B cell (primary cell): ENCODE data around the gene ANTXR1. TPM values are rescaled to one million over a fixed set of nuclear protein-coding genes. Genes with fewer than 3 reads are reported as not detected.

Experiments used
- ATAC-seq: fragments of 200-7000 bp; cut with Tn5 transposase; one replicate; pipeline ENCODE4 v1.10.0; 2021; ENCODE audit warnings: low read depth, mild to moderate bottlenecking, moderate number of reproducible peaks, moderate library complexity
- CTCF ChIA-PET: fragments of 350-600 bp; sonication (Branson Sonifier 250); formaldehyde crosslinking; loops from one replicate; lab custom pipeline; 2021; ENCODE audit warnings: antibody characterized with exemption, inconsistent platforms; lab: Charles Lee
- POLR2A ChIA-PET: fragments of 350-600 bp; sonication (Branson Sonifier 250); formaldehyde crosslinking; loops from one replicate; lab custom pipeline; 2021; ENCODE audit warnings: antibody characterized with exemption; lab: Charles Lee
- DNase-seq: peaks from one replicate; pipeline ENCODE4 v3.0.0; 2013
- H2AFZ ChIP-seq: 2 replicates; pipeline ENCODE4 v1.6.1; 2012; ENCODE audit warnings: mild to moderate bottlenecking, low read depth, low read length; ENCODE audit not compliant: insufficient read depth, poor library complexity, severe bottlenecking
- H3K27ac ChIP-seq, 2 donors: 1 replicate in 1 of 2; 2 replicates in 1 of 2; pipeline ENCODE4 v1.5.1; 2012 to 2013; ENCODE audit warnings: low read length in 2 of 2, mild to moderate bottlenecking in 2 of 2, moderate library complexity in 1 of 2
- H3K27me3 ChIP-seq, 4 experiments: fragments of 200-600 bp in 1 of 4; sonication (generic) in 1 of 4; replicated peaks in 1 of 4; 1 replicate in 2 of 4; 2 replicates in 2 of 4; pipeline versions ENCODE4 v1.6.1 to v1.7.0; 2013 to 2016; ENCODE audit warnings: low read length in 3 of 4, mild to moderate bottlenecking in 2 of 4, mixed read lengths in 1 of 4, moderate library complexity in 1 of 4; ENCODE audit not compliant: insufficient read depth in 4 of 4, control insufficient read depth in 3 of 4; ENCODE audit errors: control extremely low read depth in 1 of 4
- H3K36me3 ChIP-seq, 2 experiments: replicated peaks in 1 of 2; 1 replicate in 1 of 2; 2 replicates in 1 of 2; pipeline versions ENCODE4 v1.6.1 to v1.7.1; 2013; ENCODE audit warnings: low read length in 1 of 2; ENCODE audit not compliant: insufficient read depth in 2 of 2, control insufficient read depth in 1 of 2; ENCODE audit errors: control extremely low read depth in 1 of 2, extremely low read depth in 1 of 2
- H3K4me1 ChIP-seq, 2 donors: fragments of 200-600 bp in 1 of 2; sonication (generic) in 1 of 2; 1 replicate in 1 of 2; 2 replicates in 1 of 2; pipeline versions ENCODE4 v1.5.1 to v1.6.1; 2013 to 2017; ENCODE audit warnings: low read length in 2 of 2; ENCODE audit not compliant: control insufficient read depth in 2 of 2, insufficient read depth in 2 of 2
- H3K4me2 ChIP-seq: replicated peaks from 2 replicates; pipeline ENCODE3; 2012; ENCODE audit warnings: mild to moderate bottlenecking, low read depth, low read length; ENCODE audit not compliant: poor library complexity, severe bottlenecking
- H3K4me3 ChIP-seq, 5 experiments: fragments of 200-600 bp in 1 of 5; sonication (generic) in 1 of 5; 1 replicate in 3 of 5; 2 replicates in 2 of 5; pipeline versions ENCODE4 v1.5.1 to v1.7.0; 2011 to 2016; ENCODE audit warnings: low read length in 4 of 5, mild to moderate bottlenecking in 4 of 5, low read depth in 2 of 5, control low read depth in 1 of 5, moderate library complexity in 1 of 5; ENCODE audit not compliant: insufficient read depth in 1 of 5; ENCODE audit errors: control extremely low read depth in 1 of 5, extremely low read depth in 1 of 5
- H3K79me2 ChIP-seq: fragments of 200-600 bp; sonication (generic); one replicate; pipeline ENCODE4 v1.6.0; 2016; ENCODE audit warnings: low read length; ENCODE audit not compliant: control insufficient read depth, insufficient read depth
- H3K9ac ChIP-seq: fragments of 200-600 bp; sonication (generic); 2 replicates; pipeline ENCODE4 v1.6.1; 2017; ENCODE audit warnings: mild to moderate bottlenecking, low read length, moderate library complexity
- H3K9me3 ChIP-seq, 3 donors: one replicate each; pipeline versions ENCODE4 v1.6.1 to v1.7.1; 2013; ENCODE audit warnings: low read length in 2 of 3; ENCODE audit not compliant: control insufficient read depth in 2 of 3, insufficient read depth in 1 of 3; ENCODE audit errors: control extremely low read depth in 1 of 3
- H4K20me1 ChIP-seq: 2 replicates; pipeline ENCODE4 v1.6.0; 2012; ENCODE audit warnings: mild to moderate bottlenecking, low read length; ENCODE audit not compliant: insufficient read depth, control insufficient read depth, poor library complexity, severe bottlenecking
- H3K27ac Mint-ChIP-seq: one replicate; pipeline ENCODE4 v1.8.0; 2021; ENCODE audit warnings: mixed read lengths
- H3K27me3 Mint-ChIP-seq: one replicate; pipeline ENCODE4 v1.8.0; 2021; ENCODE audit warnings: mixed read lengths
- H3K4me1 Mint-ChIP-seq: one replicate; pipeline ENCODE4 v1.8.0; 2021; ENCODE audit warnings: mixed read lengths
- H3K4me3 Mint-ChIP-seq: one replicate; pipeline ENCODE4 v1.8.0; 2021; ENCODE audit warnings: mixed read lengths
- H3K9me3 Mint-ChIP-seq: one replicate; pipeline ENCODE4 v1.8.0; 2022; ENCODE audit warnings: mixed read lengths; ENCODE audit not compliant: insufficient read depth
- EZH2 ChIP-seq: IDR thresholded peaks from 2 replicates; pipeline ENCODE4 v1.6.1; 2012; ENCODE audit warnings: borderline replicate concordance, low read depth, mild to moderate bottlenecking, moderate library complexity, low read length; ENCODE audit not compliant: insufficient read depth, poor library complexity, severe bottlenecking
- WGBS: methylation state at CpG from one replicate; pipeline ENCODE4 v1.1.5; 2013; ENCODE audit warnings: missing lambda C conversion rate; ENCODE audit not compliant: insufficient coverage; 5-methylcytosine and 5-hydroxymethylcytosine counted together
- intact Hi-C: fragments of 100-400 bp; cut with micrococcal nuclease; formaldehyde crosslinking; loops from one replicate; pipeline ENCODE4 v1.10.0; 2022
- polyA plus RNA-seq: library from polyadenylated mRNA; depleted of rRNA; stranded (reverse); fragments of >200 nt; gene quantifications from 2 replicates; pipeline ENCODE4 v1.2.3, GENCODE V29; 2012
- total RNA-seq, 2 donors: library from RNA; stranded (reverse); fragments of 120-200 nt in 1 of 2; gene quantifications; 1 replicate in 1 of 2; 2 replicates in 1 of 2; pipeline versions ENCODE4 v1.2.3 to v1.2.4, GENCODE V29; 2013 to 2022
- TF ChIP-seq, protein P1 (sequence below): fragments of 200-600 bp; IDR thresholded peaks from one replicate; pipeline ENCODE4 v1.8.0; 2022; ENCODE audit warnings: antibody characterized with exemption, mild to moderate bottlenecking

Gene ANTXR1
- total and polyA plus RNA-seq, 2 donors (not counting 1 experiment from before 2014, with no cell fraction given), result not detected

DNA sequence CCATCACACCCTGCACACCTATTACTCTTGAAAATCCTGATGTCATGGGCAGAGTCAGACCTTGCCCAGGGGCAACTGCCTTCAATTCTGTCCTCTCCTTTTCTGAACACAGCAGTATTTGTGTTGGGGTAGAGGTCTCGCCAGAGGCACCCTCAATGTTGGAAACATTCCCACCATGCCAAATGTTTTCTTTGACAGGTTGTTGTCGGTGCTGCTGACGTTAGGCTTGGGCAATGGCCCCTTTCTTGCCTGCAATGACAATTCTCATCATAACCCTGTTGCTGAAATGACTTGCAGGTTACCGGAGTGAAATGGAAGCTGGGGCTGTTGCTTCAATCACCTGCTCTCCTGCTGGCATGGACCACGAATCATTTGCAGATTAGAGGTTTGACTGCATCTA, 20.6 kb upstream of the ANTXR1 start:
- peaks cover 0 to 4% (median 0%) of the 10 kb centered on the region in 4 experiments for H3K27me3 ChIP-seq
- no peaks in the 10 kb centered on the region for H3K4me1 ChIP-seq
- H3K4me3 Mint-ChIP-seq, result no peak overlapping the region
- H3K9me3 Mint-ChIP-seq, result no peaks in the 10 kb centered on the region
- TF ChIP-seq EZH2, result no peak
- TF ChIP-seq, protein P1, sequence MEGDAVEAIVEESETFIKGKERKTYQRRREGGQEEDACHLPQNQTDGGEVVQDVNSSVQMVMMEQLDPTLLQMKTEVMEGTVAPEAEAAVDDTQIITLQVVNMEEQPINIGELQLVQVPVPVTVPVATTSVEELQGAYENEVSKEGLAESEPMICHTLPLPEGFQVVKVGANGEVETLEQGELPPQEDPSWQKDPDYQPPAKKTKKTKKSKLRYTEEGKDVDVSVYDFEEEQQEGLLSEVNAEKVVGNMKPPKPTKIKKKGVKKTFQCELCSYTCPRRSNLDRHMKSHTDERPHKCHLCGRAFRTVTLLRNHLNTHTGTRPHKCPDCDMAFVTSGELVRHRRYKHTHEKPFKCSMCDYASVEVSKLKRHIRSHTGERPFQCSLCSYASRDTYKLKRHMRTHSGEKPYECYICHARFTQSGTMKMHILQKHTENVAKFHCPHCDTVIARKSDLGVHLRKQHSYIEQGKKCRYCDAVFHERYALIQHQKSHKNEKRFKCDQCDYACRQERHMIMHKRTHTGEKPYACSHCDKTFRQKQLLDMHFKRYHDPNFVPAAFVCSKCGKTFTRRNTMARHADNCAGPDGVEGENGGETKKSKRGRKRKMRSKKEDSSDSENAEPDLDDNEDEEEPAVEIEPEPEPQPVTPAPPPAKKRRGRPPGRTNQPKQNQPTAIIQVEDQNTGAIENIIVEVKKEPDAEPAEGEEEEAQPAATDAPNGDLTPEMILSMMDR, result no peak
- H3K79me2 ChIP-seq, result no peaks in the 10 kb centered on the region
- H3K4me1 Mint-ChIP-seq, result no peaks in the 10 kb centered on the region
- ChIA-PET CTCF (no interaction called here), POLR2A (no interaction called here)
- intact Hi-C loops, result no loop called here
- no peak overlapping the region for H3K4me3 ChIP-seq
- H3K27me3 Mint-ChIP-seq, result peaks cover 23% of the 10 kb centered on the region
- H4K20me1 ChIP-seq, result no peaks in the 10 kb centered on the region
- WGBS, result 91% methylated on average over 4 of the region's 5 CpGs
- no peaks in the 10 kb centered on the region for H3K9me3 ChIP-seq
- H3K27ac ChIP-seq, result no peak overlapping the region
- H3K27ac Mint-ChIP-seq, result no peak overlapping the region
- DNase-seq, result no peak
- no peaks in the 10 kb centered on the region for H3K36me3 ChIP-seq
- H3K4me2 ChIP-seq, result no peak overlapping the region
- no peak overlapping the region for H2AFZ ChIP-seq
- H3K9ac ChIP-seq, result no peak overlapping the region
- no peak for ATAC-seq

DNA sequence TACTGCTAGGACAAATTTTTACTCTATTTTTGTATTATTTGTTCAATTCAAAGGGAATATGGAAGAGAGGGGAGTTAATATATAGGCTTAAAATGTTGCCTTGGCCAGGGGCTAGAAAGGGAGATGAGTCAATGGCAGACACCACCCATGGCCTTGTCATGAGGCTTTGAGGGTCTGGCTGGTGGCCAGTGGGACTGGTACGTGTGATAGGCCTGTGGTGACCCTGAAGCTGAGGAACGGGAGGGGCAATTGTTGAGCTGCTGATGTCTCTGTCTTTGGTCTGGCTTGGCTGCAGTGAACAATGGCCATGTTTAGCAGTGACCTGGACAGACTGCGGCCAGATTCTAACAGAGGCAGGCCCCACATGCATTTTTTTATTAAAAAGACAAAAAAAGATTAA, 20.0 kb upstream of the ANTXR1 start:
- Mint-ChIP-seq H3K27ac (no peak overlapping the region), H3K4me1 (no peaks in the 10 kb centered on the region), H3K27me3 (peaks cover 23% of the 10 kb centered on the region), H3K4me3 (no peak overlapping the region), H3K9me3 (no peaks in the 10 kb centered on the region)
- H3K27ac ChIP-seq, result no peak overlapping the region
- no peak for ATAC-seq
- CTCF ChIA-PET, result interaction anchor here (1.0 kb wide), 1 partner anchor 17 kb away, joined by 3 read pairs; no protein-coding TSS in a partner anchor
- TF ChIP-seq, protein P1, result no peak
- no peak for TF ChIP-seq EZH2
- H4K20me1 ChIP-seq, result no peaks in the 10 kb centered on the region
- no peak overlapping the region for H3K4me2 ChIP-seq
- no peak overlapping the region for H3K9ac ChIP-seq
- WGBS, result 46% methylated on average over 2 of the region's 3 CpGs
- H3K36me3 ChIP-seq, result no peaks in the 10 kb centered on the region
- no peak for DNase-seq
- no peak overlapping the region for H2AFZ ChIP-seq
- no peaks in the 10 kb centered on the region for H3K4me1 ChIP-seq
- intact Hi-C loops, result no loop called here
- POLR2A ChIA-PET, result no interaction called here
- H3K27me3 ChIP-seq, result peaks cover 0 to 4% (median 0%) of the 10 kb centered on the region in 4 experiments
- no peaks in the 10 kb centered on the region for H3K9me3 ChIP-seq
- no peaks in the 10 kb centered on the region for H3K79me2 ChIP-seq
- no peak overlapping the region for H3K4me3 ChIP-seq
